Colonic mucosa (tissue), 4 donors: ENCODE measurements around the gene TMEM59L. TPM values are rescaled to one million over a fixed set of nuclear protein-coding genes. Genes with fewer than 3 reads are reported as not detected.

Source experiments
- DNase-seq: peaks from one replicate; pipeline ENCODE4 v3.0.0-alpha.2; 2020
- H3K27ac ChIP-seq: fragments of 200-600 bp; one replicate; pipeline ENCODE4 v1.8.0; 2021
- H3K27me3 ChIP-seq: fragments of 200-600 bp; one replicate; pipeline ENCODE4 v1.8.0; 2021
- H3K36me3 ChIP-seq: fragments of 200-600 bp; one replicate; pipeline ENCODE4 v1.8.0; 2021
- H3K4me1 ChIP-seq: fragments of 200-600 bp; one replicate; pipeline ENCODE4 v1.8.0; 2021; ENCODE audit warnings: mild to moderate bottlenecking
- H3K4me3 ChIP-seq: fragments of 200-600 bp; one replicate; pipeline ENCODE4 v1.8.0; 2021
- H3K9ac ChIP-seq, 2 donors: one replicate each; pipeline ENCODE4 v1.7.0; 2013; ENCODE audit warnings: control low read depth in 2 of 2, low read depth in 2 of 2, low read length in 2 of 2
- H3K9me3 ChIP-seq: fragments of 200-600 bp; one replicate; pipeline ENCODE4 v1.8.0; 2021
- CTCF ChIP-seq: fragments of 200-600 bp; IDR thresholded peaks from one replicate; pipeline ENCODE4 v1.8.0; 2022; ENCODE audit warnings: antibody characterized with exemption, mild to moderate bottlenecking
- intact Hi-C: fragments of 100-400 bp; cut with DNase I; formaldehyde crosslinking; loops from one replicate; pipeline ENCODE4 v1.14.1; 2022
- total RNA-seq, 2 donors: library from RNA; stranded (reverse); fragmentation: NEBNext Ultra II Directional in 1 of 2; extraction: Animal tissue kit (Norgen Biotek cat#: 25700) in 1 of 2; gene quantifications; one replicate each; pipeline ENCODE4 v1.2.1, GENCODE V29; 2021
- donor health status: healthy.
- donor health status: DM: no; HTN: no; CAD: no.
- donor health status: DM: no; HTN: no; CAD: no.

TMEM59L gene
- total RNA-seq, 2 donors from 2014 or later, result 0.27 to 1.4 TPM

GRCh38 chr19:18613589-18614234 lies 1.0 kb downstream of the TMEM59L start:
- Histone ChIP-seq H3K27ac (no peak overlapping the region), H3K36me3 (no peaks in the 10 kb centered on the region), H3K9ac (no peak overlapping the region), H3K9me3 (no peaks in the 10 kb centered on the region), H3K4me3 (no peak overlapping the region), H3K27me3 (peaks cover 59% of the 10 kb centered on the region), H3K4me1 (no peaks in the 10 kb centered on the region)
- TF ChIP-seq CTCF, result no peak
- no peak for DNase-seq
- intact Hi-C loops, result no loop called here

GRCh38 chr19:18616023-18616422 lies 3.4 kb downstream of the TMEM59L start:
- DNase-seq, result no peak
- no peak for TF ChIP-seq CTCF
- H3K9ac ChIP-seq, result no peak overlapping the region
- H3K36me3 ChIP-seq, result no peaks in the 10 kb centered on the region
- H3K4me1 ChIP-seq, result no peaks in the 10 kb centered on the region
- H3K4me3 ChIP-seq, result no peak overlapping the region
- no peak overlapping the region for H3K27ac ChIP-seq
- intact Hi-C loops, result no loop called here
- H3K27me3 ChIP-seq, result peaks cover 36% of the 10 kb centered on the region
- H3K9me3 ChIP-seq, result no peaks in the 10 kb centered on the region

- no peaks in the 10 kb centered on the region for H3K36me3 ChIP-seq
- peaks cover 21% of the 10 kb centered on the region for H3K27me3 ChIP-seq
- no peak overlapping the region for H3K4me3 ChIP-seq
- H3K4me1 ChIP-seq, result no peaks in the 10 kb centered on the region
- H3K27ac ChIP-seq, result no peak overlapping the region
- no peaks in the 10 kb centered on the region for H3K9me3 ChIP-seq
- intact Hi-C loops, result no loop called here
- TF ChIP-seq CTCF, result no peak
- no peak for DNase-seq
- H3K9ac ChIP-seq, result no peak overlapping the region
These were observed 4.9 kb downstream of the TMEM59L start for GRCh38 chr19:18617562-18617961.

GRCh38 chr19:18618236-18618635 lies 5.6 kb downstream of the TMEM59L start:
- no peaks in the 10 kb centered on the region for H3K9me3 ChIP-seq
- peaks cover 14% of the 10 kb centered on the region for H3K27me3 ChIP-seq
- intact Hi-C loops, result no loop called here
- no peak overlapping the region for H3K9ac ChIP-seq
- H3K4me3 ChIP-seq, result no peak overlapping the region
- no peak overlapping the region for H3K27ac ChIP-seq
- H3K36me3 ChIP-seq, result no peaks in the 10 kb centered on the region
- H3K4me1 ChIP-seq, result no peaks in the 10 kb centered on the region
- no peak for DNase-seq
- no peak for TF ChIP-seq CTCF

GRCh38 chr19:18620311-18620710 lies 7.6 kb downstream of the TMEM59L start:
- H3K27me3 ChIP-seq, result no peaks in the 10 kb centered on the region
- H3K9ac ChIP-seq, result no peak overlapping the region
- H3K27ac ChIP-seq, result no peak overlapping the region
- no peaks in the 10 kb centered on the region for H3K36me3 ChIP-seq
- no peaks in the 10 kb centered on the region for H3K4me1 ChIP-seq
- no peak overlapping the region for H3K4me3 ChIP-seq
- intact Hi-C loops, result no loop called here
- TF ChIP-seq CTCF, result no peak
- no peaks in the 10 kb centered on the region for H3K9me3 ChIP-seq
- DNase-seq, result no peak
